NCI-H524 (cell line): ENCODE measurements around the gene NECTIN1.

Source experiments
- DNase-seq, 2 experiments: peaks; one replicate each; lab custom pipeline; 2025; lab: John Stamatoyannopoulos, UW

The NECTIN1 gene

GRCh38 chr11:119728651-119729580 is at the start of gene NECTIN1:
NECTIN1 (minus strand) TSS chr11:119729200; CDS start chr11:119728553, 647 bp downstream.
- peak; percentile 56 to 81 for DNase-seq

- DNase-seq, result no peak
Observed at GRCh38 chr11:119778391-119779194, 49.6 kb upstream of the NECTIN1 start.

DNA sequence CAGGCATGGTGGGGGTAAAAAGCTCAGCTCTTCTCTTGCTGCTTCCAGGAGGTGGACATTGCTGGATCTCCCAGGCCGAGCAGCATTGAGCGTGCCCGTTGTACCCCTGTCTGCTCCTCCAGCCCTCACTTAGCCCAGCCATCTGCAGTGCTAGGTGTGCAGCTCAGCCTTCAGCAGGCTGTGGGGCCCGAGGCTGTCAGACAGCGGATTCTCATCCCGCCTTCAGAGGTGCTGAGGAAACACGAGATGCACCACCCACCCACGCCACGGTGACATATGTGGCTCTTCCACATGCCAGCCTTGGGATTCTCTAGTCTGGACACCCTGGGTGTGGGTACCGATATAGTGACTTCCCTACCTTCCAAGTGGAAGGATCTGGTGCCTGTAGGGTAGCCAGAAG is 48.9 kb upstream of the NECTIN1 start:
- no peak for DNase-seq

GRCh38 chr11:119776651-119777050 is 47.7 kb upstream of the NECTIN1 start:
- DNase-seq, result no peak

DNA sequence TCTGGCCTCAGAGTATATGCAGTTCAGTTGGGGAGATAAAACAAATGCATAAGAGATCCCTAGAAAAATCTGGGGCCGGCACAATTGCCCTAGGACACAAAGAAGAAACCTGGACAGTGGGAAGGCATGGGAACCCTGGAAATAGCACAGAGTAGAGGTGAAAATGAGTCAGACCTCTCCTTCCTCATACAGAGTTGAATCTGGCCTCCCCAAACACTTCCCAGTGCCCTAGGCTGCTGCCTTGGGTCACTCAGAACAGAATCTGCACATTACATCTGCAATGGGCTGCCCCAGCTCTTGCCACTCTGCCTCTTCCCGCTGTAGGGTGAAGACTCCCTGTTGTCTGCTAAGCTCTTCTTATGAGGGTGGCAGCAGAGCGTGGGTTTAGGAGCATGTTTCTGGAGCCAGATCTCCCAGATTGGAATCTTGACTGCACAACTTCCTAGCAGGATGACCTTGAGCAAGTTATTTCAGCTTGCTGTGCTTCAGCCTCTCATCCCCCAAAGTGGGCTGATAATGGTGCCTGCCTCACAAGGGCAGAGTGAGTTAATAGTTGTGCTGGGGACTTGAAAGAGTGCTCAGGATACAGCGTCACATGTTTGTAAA is 47.1 kb upstream of the NECTIN1 start:
- no peak for DNase-seq

- peak in 1 of 2 experiments; percentile 40 for DNase-seq
Observed at GRCh38 chr11:119774172-119774763, 45.3 kb upstream of the NECTIN1 start.

DNA sequence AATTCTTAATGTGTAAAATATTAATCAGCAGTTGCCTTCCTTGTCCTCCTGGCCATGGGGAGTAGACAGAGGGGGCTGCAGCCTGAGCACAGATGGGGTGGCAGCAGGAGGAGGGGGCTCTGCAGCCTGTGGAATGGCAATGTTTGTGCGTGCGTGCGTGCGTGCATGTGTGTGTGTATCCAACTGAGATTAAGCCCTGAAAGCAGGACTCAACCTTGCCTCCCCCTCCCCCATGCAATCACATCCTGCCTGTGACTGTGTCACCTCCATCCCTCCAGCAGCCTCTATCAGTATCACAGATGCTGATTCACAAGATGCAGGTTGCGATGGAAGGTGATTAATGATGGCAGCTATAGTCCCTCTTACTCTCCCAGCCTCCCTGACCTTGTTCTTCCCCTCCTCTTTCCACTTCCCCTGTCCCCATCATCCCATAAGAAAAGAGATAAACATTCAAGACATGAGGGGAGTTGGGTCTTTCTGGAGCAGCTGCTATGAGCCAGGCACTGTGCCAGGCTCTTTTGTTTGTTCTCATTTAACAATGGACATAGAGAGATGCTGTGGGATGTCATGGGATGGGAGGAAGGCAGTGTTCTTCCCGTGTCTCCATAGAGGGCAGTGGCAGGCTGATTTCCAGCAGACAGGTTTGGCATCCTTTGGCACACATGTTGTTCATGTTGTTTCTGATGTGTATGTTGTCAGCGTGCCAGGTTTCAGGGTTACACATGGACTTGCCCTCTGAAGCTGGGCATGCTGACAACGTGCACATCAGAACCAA is 43.8 kb upstream of the NECTIN1 start:
- peak; percentile 12 to 75 for DNase-seq

- DNase-seq, result peak in 1 of 2 experiments; percentile 50
Observed at GRCh38 chr11:119772076-119772475, 43.1 kb upstream of the NECTIN1 start.

DNA sequence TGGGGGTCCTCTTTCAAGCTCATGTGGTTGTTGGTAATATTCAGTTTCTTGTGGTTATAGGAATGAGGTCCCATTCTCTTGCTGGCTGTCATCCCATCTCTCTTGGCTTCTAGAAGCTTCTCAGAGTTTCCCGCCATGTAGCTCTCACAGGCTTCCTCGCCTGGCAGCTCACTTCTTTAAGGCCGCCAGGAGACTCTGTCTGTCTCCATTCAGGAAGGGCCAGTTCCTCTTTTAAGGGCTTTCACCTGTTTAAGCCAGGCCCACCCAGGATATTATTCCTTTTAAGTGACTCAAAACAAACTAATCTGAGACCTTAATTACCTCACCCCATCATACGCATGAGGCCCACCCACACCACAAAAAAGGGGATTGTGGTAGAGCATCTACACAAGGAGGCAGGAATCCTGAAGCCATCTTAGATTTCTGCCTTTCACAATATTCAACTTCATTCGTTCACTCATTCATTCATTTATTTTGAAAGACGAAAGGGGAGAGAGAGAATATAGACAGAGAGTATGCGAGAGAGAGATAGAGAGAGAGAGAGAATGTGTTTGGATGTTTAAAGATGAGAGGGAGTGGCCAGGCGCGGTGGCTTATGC is 42.3 kb upstream of the NECTIN1 start:
- DNase-seq, result no peak

- DNase-seq, result no peak
Observed at GRCh38 chr11:119765628-119766027, 36.6 kb upstream of the NECTIN1 start.

DNA sequence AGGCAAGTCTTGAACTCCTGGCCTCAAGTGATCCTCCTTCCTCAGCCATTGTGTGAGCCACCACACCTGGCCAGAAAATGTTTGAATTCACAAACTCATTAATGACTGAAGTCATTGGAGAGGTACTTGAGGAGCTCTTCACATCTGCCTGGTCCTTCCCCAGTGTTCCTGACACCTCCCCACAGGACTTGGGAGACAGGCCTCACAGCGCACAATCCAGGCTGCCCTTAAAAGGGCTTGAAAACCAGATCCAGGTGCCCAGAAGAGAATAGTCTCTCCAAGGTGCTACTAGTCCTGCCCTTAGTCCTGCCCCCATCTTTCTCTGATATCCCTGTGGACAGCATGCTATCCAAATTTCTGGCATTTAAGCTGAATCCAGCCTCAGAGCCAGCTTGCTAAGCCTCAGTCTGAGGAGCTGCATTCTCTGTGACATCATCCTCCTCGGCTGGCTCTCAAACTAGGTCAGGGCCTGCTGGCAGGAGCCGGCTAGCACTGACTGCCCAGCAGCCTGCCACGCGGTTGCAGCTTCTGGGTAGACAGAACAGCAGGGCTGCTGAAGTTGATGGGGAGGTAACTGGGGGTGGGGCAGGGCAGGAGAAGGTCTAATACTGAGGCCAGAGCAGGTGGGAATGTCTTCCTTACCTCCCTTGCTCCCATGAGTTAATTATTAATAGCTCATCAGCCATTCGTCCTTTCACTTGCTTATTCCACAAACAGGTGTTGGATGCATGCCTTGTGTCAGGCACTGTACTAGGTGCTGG is 35.3 kb upstream of the NECTIN1 start:
- peak; percentile 48 to 82 for DNase-seq

- no peak for DNase-seq
Observed at GRCh38 chr11:119763071-119763728, 34.2 kb upstream of the NECTIN1 start.

DNA sequence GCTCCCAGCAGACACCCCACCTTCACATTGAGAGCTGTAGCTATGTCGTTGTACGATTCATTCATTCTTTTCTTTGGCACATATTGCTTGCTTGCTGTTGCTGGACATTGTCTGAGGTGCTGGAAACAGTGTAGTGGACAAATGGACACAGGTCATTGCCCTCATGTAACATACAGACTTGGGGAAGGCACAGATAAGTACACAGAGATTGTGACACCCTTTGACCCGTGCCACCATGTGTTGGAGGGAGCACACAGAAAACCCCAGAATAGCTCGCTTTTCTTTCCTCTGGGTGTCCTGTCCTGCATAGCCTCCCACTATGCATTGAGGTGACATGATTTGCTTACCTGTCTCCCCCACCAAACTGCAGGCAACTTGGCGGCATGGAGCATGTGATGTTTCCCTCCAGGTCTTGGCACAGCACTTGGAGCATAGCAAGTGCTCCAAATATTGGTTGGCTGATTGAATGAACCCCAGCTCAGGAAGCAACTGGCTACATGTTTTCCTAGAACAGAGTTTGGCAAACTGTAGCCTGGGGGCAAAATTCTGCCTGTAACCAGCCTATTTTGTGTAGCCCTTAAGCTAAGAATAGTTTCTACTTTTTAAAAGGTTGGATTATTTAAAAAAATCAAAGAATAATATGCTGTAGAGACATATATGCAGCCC is 30.9 kb upstream of the NECTIN1 start:
- no peak for DNase-seq

- peak in 1 of 2 experiments; percentile 6 for DNase-seq
Observed at GRCh38 chr11:119759324-119759723, 30.3 kb upstream of the NECTIN1 start.

GRCh38 chr11:119758291-119758690 is 29.3 kb upstream of the NECTIN1 start:
- DNase-seq, result no peak

DNA sequence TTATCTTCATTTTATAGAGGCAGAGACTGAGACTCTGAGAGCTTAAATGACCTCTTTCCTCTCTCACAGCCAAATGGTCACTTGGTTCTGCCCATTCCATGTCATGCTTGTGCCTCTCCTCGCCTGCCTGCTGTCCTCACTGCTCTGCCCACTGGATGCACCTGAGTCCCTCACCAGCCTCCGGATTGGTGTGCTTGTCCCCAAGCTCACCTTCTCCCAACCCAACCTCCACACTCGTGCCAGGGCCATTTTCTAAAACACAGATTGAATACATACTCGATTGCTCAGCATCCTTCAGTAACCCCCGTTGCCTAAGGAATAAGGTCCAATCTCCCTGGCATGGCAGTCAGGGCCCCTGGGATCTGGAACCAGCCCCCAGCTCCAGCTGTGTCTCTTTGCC is 28.4 kb upstream of the NECTIN1 start:
- no peak for DNase-seq

- no peak for DNase-seq
Observed at GRCh38 chr11:119756169-119756865, 27.3 kb upstream of the NECTIN1 start.

- DNase-seq, result no peak
Observed at GRCh38 chr11:119755356-119756071, 26.5 kb upstream of the NECTIN1 start.
